ENCODE data around the gene ATG5. TPM values are rescaled to one million over a fixed set of nuclear protein-coding genes. Genes with fewer than 3 reads are reported as not detected.
"Not testable (repeated sequence)": the region's sequence is repeated elsewhere in the genome, so short reads cannot be mapped to it uniquely, and the experiment has no call there.

The ATG5 gene
- total RNA-seq, 2 donors from 2014 or later: 21.1 to 26.5 TPM

DNA sequence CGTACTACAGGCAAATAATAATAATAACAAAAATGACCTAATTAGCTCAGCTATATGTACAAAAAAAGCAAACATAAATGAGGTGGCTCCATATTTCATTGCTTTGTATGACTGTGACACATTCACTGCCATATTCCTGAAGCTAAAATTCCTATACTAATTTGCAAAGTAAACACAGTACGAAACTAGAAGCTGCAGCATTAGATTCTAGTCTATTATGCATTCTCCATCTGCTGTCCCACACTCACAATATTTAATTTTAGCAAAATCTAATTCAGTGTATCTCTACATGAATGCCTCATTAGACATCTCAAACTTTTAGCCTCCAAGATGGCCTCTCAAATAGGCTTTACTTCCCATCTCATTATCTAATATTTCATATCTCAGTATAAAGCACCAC, 55.1 kb downstream of the ATG5 start:
- Histone ChIP-seq H3K27ac (no peak overlapping the region), H3K4me1 (peaks cover 8% of the 10 kb centered on the region), H3K4me3 (no peak overlapping the region), H3K9me3 (no peaks in the 10 kb centered on the region), H3K27me3 (no peaks in the 10 kb centered on the region), H3K36me3 (replicated peaks in 1 of 2; ENCODE audit: insufficient read depth in 1 of 2, low read depth in 2 of 2) (no peaks in the 10 kb centered on the region)
- no peak for DNase-seq
- ATAC-seq: no peak
- WGBS, 2 donors: 93 to 94% methylated on average over 2 of the region's 2 CpGs
- TF ChIP-seq, protein P1, sequence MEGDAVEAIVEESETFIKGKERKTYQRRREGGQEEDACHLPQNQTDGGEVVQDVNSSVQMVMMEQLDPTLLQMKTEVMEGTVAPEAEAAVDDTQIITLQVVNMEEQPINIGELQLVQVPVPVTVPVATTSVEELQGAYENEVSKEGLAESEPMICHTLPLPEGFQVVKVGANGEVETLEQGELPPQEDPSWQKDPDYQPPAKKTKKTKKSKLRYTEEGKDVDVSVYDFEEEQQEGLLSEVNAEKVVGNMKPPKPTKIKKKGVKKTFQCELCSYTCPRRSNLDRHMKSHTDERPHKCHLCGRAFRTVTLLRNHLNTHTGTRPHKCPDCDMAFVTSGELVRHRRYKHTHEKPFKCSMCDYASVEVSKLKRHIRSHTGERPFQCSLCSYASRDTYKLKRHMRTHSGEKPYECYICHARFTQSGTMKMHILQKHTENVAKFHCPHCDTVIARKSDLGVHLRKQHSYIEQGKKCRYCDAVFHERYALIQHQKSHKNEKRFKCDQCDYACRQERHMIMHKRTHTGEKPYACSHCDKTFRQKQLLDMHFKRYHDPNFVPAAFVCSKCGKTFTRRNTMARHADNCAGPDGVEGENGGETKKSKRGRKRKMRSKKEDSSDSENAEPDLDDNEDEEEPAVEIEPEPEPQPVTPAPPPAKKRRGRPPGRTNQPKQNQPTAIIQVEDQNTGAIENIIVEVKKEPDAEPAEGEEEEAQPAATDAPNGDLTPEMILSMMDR (IDR thresholded peaks at IDR 0.05): no peak
- no peak for TF ChIP-seq POLR2A (IDR thresholded peaks at IDR 0.05)
- intact Hi-C loops (cut with DNase I): no loop called here

DNA sequence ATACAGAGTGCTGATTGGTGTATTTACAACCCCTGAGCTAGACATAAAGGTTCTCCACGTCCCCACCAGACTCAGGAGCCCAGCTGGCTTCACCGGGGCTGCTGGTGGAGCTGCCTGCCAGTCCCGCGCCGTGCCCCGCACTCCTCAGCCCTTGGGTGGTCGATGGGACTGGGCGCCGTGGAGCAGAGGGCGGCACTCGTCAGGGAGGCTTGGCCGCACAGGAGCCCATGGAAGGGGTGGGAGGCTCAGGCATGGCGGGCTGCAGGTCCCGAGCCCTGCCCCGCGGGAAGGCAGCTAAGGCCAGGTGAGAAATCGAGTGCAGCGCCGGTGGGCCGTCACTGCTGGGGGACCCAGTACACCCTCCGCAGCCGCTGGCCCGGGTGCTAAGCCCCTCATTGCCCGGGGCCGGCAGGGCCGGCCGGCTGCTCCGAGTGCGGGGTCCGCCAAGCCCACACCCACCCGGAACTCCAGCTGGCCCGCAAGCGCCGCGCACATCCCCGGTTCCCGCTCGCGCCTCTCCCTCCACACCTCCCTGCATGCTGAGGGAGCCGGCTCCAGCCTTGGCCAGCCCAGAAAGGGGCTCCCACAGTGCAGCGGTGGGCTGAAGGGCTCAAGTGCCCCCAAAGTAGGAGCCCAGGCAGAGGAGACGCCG, 56.2 kb downstream of the ATG5 start:
- H3K36me3 ChIP-seq (replicated peaks in 1 of 2; ENCODE audit: insufficient read depth in 1 of 2, low read depth in 2 of 2); DNase-seq; H3K4me3 ChIP-seq; H3K4me1 ChIP-seq; ATAC-seq; intact Hi-C loops (cut with DNase I); H3K9me3 ChIP-seq; H3K27me3 ChIP-seq; H3K27ac ChIP-seq: not testable (repeated sequence)
- WGBS, 2 donors: 94 to 95% methylated on average over 4 to 26 of the region's 43 CpGs

DNA sequence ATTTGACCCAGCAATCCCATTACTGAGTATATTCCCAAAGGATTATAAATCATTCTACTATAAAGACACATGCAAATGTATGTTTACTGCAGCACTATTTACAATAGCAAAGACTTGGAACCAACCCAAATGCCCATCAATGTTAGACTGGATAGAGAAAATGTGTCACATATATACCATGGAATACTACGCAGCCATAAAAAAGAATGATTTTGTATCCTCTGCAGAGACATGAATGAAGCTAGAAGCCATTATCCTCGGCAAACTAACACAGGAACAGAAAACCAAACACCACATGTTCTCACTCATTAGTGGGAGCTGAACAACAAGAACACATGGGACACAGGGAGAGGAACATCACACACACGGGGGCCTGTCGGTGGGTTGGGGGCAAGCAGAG, 57.1 kb downstream of the ATG5 start:
- H3K4me3 ChIP-seq; ATAC-seq; H3K27me3 ChIP-seq; H3K4me1 ChIP-seq; H3K27ac ChIP-seq; intact Hi-C loops (cut with DNase I); DNase-seq; H3K9me3 ChIP-seq; H3K36me3 ChIP-seq (replicated peaks in 1 of 2; ENCODE audit: insufficient read depth in 1 of 2, low read depth in 2 of 2): not testable (repeated sequence)
- 94 to 95% methylated on average over 4 of the region's 4 CpGs for WGBS, 2 donors

DNA sequence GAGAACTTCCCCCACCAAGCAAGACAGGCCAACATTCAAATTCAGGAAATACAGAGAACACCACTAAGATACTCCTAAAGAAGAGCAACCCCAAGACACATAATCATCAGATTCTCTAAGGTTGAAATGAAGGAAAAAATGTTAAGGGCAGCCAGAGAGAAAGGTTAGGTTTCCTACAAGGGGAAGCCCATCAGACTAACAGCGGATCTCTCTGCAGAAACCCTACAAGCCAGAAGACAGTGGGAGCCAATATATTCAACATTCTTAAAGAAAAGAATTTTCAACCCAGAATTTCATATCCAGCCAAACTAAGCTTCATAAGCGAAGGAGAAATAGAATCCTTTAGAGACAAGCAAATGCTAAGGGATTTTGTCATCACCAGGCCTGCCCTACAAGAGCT, 61.1 kb downstream of the ATG5 start:
- H3K27me3 ChIP-seq; DNase-seq; H3K9me3 ChIP-seq; H3K36me3 ChIP-seq (replicated peaks in 1 of 2; ENCODE audit: insufficient read depth in 1 of 2, low read depth in 2 of 2); intact Hi-C loops (cut with DNase I); ATAC-seq; H3K4me3 ChIP-seq; H3K27ac ChIP-seq: not testable (repeated sequence)
- 74 to 93% methylated on average over 2 of the region's 2 CpGs for WGBS, 2 donors
- H3K4me1 ChIP-seq: peaks cover 12% of the 10 kb centered on the region

DNA sequence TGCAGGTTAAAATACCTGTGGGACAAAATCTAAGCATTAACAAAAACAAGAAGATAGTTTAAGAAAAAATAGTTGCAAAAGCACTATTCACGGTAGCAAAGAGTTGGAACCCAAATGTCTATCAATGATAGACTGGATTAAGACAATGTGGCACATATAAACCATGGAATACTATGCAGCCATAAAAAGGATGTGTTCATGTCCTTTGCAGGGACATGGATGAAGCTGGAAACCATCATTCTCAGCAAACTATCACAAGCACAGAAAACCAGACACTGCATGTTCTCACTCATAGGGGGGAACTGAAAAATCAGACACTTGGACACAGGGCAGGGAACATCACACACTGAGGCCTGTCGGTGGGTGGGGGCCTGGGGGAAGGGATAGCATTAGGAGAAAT, 65.8 kb downstream of the ATG5 start:
- DNase-seq; ATAC-seq; H3K36me3 ChIP-seq (replicated peaks in 1 of 2; ENCODE audit: insufficient read depth in 1 of 2, low read depth in 2 of 2); intact Hi-C loops (cut with DNase I); H3K27me3 ChIP-seq; H3K9me3 ChIP-seq; H3K4me3 ChIP-seq; H3K27ac ChIP-seq: not testable (repeated sequence)
- peaks cover 12% of the 10 kb centered on the region for H3K4me1 ChIP-seq
- 96 to 100% methylated on average over 2 of the region's 2 CpGs for WGBS, 2 donors

DNA sequence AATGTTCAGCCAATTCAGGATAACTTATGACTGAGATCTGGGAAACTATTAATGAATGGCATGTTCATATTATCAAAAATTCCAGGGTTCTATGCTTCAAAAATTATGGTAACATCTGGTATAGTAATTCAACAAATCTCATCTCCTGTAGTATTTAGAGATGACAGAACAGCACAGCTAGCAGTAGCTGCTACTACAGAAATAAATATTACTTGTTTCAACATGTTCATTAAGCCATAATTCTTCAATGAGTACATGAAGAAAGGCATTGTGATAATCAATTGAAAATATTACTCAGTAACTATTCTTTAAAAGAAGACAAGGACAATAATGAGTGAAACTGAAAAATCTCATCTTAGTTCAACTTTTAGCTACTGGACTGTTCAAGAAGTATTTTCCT, 66.8 kb downstream of the ATG5 start:
- Histone ChIP-seq H3K27me3 (no peaks in the 10 kb centered on the region), H3K4me3 (no peak overlapping the region), H3K36me3 (replicated peaks in 1 of 2; ENCODE audit: insufficient read depth in 1 of 2, low read depth in 2 of 2) (no peaks in the 10 kb centered on the region), H3K9me3 (no peaks in the 10 kb centered on the region), H3K4me1 (peaks cover 12% of the 10 kb centered on the region), H3K27ac (no peak overlapping the region)
- ATAC-seq (no peak), DNase-seq (no peak)
- no peak for TF ChIP-seq POLR2A (IDR thresholded peaks at IDR 0.05)
- TF ChIP-seq, protein P1 (IDR thresholded peaks at IDR 0.05): no peak
- intact Hi-C loops (cut with DNase I): no loop called here

DNA sequence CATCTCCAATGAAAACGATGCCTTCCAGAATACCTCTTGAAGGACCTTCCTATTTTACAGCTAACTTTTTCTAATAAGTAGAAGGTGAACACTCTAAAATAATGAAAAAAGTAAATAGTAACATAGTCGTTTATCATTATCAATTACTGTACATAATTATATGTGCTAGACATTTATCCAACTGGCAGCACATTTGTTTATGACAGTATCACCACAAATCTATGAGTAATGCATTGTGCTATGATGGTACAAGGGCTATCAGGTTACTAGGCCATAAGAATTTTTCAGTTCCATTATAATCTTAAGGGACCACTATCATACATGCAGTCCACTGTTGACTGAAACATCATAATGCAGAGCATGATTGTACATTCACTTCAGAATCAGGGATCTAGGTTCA, 68.4 kb downstream of the ATG5 start:
- Histone ChIP-seq H3K9me3 (no peaks in the 10 kb centered on the region), H3K27ac (no peak overlapping the region), H3K27me3 (no peaks in the 10 kb centered on the region), H3K4me1 (peaks cover 12% of the 10 kb centered on the region), H3K4me3 (no peak overlapping the region), H3K36me3 (replicated peaks in 1 of 2; ENCODE audit: insufficient read depth in 1 of 2, low read depth in 2 of 2) (no peaks in the 10 kb centered on the region)
- DNase-seq (no peak), ATAC-seq (no peak)
- WGBS, 2 donors: 56 to 64% methylated on average over 2 of the region's 2 CpGs
- TF ChIP-seq POLR2A (IDR thresholded peaks at IDR 0.05): no peak
- TF ChIP-seq, protein P1 (IDR thresholded peaks at IDR 0.05): no peak
- intact Hi-C loops (cut with DNase I): no loop called here
